DND-41 (cell line): Measurements from ENCODE around the gene FBRSL1.

Experiments
- EZH2 ChIP-seq: IDR thresholded peaks from 3 replicates; pipeline ENCODE4 v1.6.1; 2012; ENCODE audit warnings: borderline replicate concordance, low read depth, mild to moderate bottlenecking, moderate library complexity, low read length, inconsistent platforms; ENCODE audit not compliant: severe bottlenecking
- TF ChIP-seq, protein P1 (sequence below): IDR thresholded peaks from 2 replicates; pipeline ENCODE4 v1.5.1; 2012; ENCODE audit warnings: borderline replicate concordance, low read length, moderate library complexity, mild to moderate bottlenecking; ENCODE audit not compliant: poor library complexity, severe bottlenecking; ENCODE audit errors: extremely low read depth

DNA sequence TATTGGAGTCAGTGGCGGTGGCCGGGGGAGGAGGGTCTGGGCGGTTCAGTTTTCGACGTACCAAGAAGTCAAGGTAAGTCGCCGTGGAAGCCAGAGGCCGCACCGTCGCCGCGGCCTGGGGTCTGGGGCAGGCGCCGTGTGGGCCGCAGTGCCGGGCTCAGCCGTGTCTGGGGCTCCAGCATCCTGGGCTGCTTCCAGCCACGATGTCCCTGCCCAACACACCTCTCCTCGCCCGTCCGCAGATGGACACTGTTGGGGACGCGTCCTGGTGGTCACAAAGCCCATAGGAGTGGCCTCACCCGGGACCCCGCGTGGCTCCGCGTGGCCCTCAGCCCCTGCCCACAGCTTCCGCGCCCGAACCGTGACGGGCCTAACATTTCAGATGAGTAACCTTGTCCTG is 59.1 kb downstream of the FBRSL1 start:
- TF ChIP-seq, protein P1, sequence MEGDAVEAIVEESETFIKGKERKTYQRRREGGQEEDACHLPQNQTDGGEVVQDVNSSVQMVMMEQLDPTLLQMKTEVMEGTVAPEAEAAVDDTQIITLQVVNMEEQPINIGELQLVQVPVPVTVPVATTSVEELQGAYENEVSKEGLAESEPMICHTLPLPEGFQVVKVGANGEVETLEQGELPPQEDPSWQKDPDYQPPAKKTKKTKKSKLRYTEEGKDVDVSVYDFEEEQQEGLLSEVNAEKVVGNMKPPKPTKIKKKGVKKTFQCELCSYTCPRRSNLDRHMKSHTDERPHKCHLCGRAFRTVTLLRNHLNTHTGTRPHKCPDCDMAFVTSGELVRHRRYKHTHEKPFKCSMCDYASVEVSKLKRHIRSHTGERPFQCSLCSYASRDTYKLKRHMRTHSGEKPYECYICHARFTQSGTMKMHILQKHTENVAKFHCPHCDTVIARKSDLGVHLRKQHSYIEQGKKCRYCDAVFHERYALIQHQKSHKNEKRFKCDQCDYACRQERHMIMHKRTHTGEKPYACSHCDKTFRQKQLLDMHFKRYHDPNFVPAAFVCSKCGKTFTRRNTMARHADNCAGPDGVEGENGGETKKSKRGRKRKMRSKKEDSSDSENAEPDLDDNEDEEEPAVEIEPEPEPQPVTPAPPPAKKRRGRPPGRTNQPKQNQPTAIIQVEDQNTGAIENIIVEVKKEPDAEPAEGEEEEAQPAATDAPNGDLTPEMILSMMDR = no peak
- TF ChIP-seq EZH2 = no peak
